T-helper 22 cell (primary cell): Measurements from ENCODE around the gene CLIP4.

Experiments used
- DNase-seq: peaks from one replicate; pipeline ENCODE4 v3.0.0-alpha.2; 2020; ENCODE audit warnings: low read depth

The CLIP4 gene

DNA sequence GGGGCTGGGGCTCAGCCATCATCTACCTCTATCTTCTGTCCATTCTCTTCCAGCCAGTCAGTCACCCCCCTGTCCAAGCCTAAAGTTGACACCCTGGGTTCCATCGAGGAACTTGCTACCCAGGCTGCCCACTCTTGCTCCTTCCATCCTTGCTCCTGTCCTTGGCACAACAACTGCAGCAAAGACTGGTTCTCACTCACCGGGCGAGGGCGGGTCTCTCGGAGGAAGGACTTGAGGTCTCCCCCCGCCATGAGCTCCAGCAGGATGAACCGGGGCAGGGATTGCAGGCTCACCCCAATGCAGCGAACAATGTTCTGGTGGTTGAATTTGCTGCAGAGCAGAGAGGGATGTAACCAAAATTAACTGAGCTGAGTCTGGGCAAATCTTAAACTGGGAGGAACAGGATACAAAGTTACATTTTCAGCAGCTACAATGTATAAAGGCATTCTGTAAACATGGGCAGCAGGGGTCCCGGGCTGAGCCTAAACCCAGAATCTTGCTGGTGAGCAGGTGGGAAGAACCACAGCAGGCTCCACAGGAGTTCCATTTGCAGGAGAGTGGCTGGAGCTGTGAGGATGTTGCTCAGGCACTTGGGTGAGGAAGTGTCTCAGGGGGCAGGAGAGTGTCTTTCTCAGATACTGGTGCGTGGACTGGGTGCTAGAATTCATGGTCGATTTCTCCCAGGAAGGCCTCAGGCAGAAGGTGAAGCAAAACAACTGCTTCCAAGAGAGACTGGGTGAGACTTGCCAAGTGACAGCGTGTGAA is 105.5 kb downstream of the CLIP4 start:
- no peak for DNase-seq

DNA sequence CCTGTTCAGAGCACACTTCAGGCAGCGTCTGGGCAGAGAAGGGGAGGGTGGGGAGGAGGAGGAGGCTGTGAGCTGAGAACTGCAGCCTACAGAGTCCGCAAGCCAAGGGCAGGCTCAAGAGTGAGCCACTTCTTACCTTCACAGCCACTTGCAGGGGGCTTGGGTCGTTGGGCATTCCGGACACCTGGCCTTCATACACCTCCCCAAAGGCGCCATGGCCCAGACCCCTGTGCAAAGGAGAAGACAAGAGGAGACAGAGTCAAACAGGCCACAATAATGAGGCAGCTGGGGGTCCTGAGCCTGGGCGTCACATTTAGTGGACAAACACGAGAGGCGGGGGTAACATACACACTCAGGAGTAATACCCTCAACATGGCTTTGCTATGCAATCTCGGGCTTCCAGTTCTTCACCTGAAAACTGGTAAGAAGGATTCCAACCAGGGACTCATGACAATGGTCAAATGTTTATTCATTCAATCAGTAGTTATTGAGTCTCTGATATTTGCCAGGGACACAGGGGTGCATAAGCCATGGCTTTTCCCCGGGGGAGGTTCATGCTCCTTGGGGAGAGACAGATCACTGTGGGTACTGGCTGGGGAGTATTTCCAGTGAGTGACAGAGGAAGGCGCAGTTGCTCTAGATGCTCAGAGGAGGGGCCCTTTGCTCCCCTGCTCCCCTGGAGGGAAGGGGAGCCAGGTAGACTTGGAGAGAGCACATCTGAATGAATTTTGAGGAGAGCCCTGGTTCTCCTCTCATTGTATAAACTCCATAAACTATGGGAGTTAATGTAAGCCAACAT is 107.4 kb downstream of the CLIP4 start:
- DNase-seq, result no peak

- DNase-seq, result no peak
Observed at GRCh38 chr2:29223257-29223656, 108.0 kb downstream of the CLIP4 start.

DNA sequence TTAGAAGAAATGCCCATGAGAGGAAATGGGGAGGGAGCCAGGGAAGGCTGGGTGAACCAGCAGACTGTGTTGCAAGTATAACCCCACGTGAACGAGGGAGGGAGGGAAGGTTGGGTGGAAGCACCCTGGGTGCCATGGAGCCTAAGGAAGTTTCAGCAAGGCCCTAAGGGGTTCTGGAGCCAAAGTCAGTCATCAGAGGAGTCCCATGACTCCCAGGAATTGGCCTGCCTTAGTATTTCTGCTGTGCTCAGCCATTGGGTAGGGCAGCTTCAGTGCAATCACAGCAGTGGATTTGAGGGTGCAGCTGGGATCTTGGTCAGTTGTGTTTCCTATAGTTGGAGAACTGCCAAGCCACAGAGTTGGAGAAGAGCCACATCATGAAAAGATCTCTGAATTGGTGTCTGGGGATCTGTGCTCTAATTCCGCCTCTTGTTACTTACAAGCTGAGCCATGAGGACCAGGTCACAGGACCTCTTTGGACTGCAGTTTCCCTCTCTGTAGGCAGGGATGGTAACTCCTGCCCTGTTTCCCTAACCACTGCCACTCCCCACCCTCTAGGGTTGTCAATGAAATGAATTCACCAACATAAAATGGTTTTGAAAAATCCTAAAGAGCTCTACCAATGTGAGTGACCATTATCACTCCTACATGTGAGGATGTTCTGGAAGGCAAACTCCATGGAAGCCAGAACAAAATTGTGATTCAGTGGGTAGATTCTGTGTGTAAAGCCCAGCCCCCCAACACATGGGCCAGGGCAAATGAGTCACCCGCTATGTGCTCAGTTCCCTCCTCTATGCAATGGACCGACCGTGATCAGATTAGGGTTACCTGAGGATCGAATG is 108.9 kb downstream of the CLIP4 start:
- DNase-seq, result no peak

GRCh38 chr2:29224693-29225551 is 109.7 kb downstream of the CLIP4 start:
- no peak for DNase-seq

DNA sequence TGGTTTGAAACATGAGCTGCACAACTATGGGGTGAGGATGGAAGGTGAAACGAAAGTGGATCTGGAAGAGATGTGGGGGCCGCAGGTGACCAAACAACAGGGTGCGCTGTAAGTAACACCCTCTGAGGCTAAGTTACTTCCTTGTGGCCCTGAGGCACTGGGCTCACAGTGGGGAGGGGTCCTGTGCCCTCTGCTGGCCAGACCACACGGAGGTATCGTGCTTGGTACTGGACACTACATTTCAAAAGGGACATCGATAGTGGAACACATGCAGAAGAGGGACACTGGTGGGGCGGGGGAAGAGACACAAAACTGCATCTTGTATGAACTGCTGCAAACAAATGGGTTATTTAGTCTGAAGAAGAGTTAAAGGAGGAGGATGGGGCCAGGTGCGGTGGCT is 110.6 kb downstream of the CLIP4 start:
- DNase-seq, result no peak

DNA sequence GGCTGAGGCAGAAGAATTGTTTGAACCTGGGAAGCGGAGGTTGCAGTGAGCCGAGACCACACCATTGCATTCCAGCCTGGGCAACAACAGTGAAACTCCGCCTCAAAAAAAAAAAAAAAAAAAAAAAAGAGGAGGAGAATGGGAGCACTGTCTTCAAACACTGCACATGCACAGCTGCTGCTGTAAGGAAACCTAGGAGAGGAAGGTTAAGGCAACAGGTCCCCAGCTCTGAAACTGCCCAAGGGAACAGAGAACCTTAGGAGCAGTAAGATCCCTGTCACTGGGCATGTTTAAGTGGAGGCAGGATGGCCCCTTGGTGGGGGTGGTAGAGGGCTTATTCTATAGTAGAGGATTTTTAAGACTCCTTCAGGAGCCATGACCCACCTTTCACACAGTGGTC is 111.2 kb downstream of the CLIP4 start:
- DNase-seq, result no peak

DNA sequence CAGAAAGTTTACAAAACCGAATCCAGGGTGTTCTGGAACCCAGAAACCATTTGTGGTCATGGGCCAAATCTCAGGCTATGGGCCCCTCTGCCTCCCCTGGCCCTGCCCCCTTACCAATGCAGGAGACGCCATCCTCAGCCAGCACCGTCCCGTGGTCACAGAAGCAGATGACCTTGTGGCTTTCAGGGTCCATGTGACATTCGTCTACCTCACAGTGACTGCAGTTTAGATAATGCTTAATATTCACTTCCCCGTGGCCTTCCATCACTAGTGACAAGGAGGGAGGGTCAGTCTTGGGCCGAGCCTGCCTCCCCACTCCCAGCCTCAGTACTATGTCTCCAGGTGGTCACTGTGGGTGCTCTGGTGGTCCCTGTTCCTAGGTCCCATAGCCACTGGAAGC is 111.6 kb downstream of the CLIP4 start:
- no peak for DNase-seq

- no peak for DNase-seq
Observed at GRCh38 chr2:29227935-29228675, 112.9 kb downstream of the CLIP4 start.

- no peak for DNase-seq
Observed at GRCh38 chr2:29228947-29229346, 113.7 kb downstream of the CLIP4 start.

GRCh38 chr2:29229640-29230039 is 114.4 kb downstream of the CLIP4 start:
- no peak for DNase-seq

GRCh38 chr2:29232041-29232440 is 116.8 kb downstream of the CLIP4 start:
- DNase-seq, result no peak

GRCh38 chr2:29233428-29233827 is 118.2 kb downstream of the CLIP4 start:
- no peak for DNase-seq

GRCh38 chr2:29235411-29235810 is 120.2 kb downstream of the CLIP4 start:
- DNase-seq, result no peak

- no peak for DNase-seq
Observed at GRCh38 chr2:29236074-29236473, 120.9 kb downstream of the CLIP4 start.

GRCh38 chr2:29238497-29238896 is 123.3 kb downstream of the CLIP4 start:
- DNase-seq, result no peak
